HepG2 (cell line): Measurements from ENCODE around the gene PRDX5. TPM values are rescaled to one million over a fixed set of nuclear protein-coding genes. Genes with fewer than 3 reads are reported as not detected.

Experiments
- ATF5 ChIP-seq: sonication (generic); formaldehyde crosslinking; IDR thresholded peaks from 2 replicates; pipeline ENCODE4 v1.4.0; 2020; ENCODE audit warnings: mild to moderate bottlenecking, low read depth, missing genetic modification reagents
- BCLAF1 ChIP-seq: fragments of 450-650 bp; IDR thresholded peaks from 2 replicates; pipeline ENCODE4 v1.6.1; 2017; ENCODE audit warnings: mild to moderate bottlenecking
- CTCF ChIP-seq: sonication (generic); formaldehyde crosslinking; IDR thresholded peaks from 2 replicates; pipeline ENCODE4 v1.5.0; 2020; ENCODE audit warnings: mild to moderate bottlenecking, missing genetic modification reagents, moderate library complexity
- HBP1 ChIP-seq: IDR thresholded peaks from 2 replicates; pipeline ENCODE4 v1.6.1; 2016; ENCODE audit warnings: low read depth, control low read depth
- HNRNPK ChIP-seq: fragments of 200-400 bp; formaldehyde crosslinking; IDR thresholded peaks from 2 replicates; pipeline ENCODE4 v1.6.1; 2018; ENCODE audit warnings: low read length, low read depth, moderate library complexity, mild to moderate bottlenecking; ENCODE audit not compliant: poor library complexity, severe bottlenecking
- MXI1 ChIP-seq: IDR thresholded peaks from 3 replicates; pipeline ENCODE4 v1.6.1; 2012; ENCODE audit warnings: low read depth, low read length, inconsistent platforms, borderline replicate concordance
- NFYB ChIP-seq: sonication (generic); formaldehyde crosslinking; IDR thresholded peaks from 2 replicates; pipeline ENCODE4 v1.4.0; 2020; ENCODE audit warnings: missing genetic modification reagents
- PITX1 ChIP-seq: sonication (generic); formaldehyde crosslinking; IDR thresholded peaks from 2 replicates; pipeline ENCODE4 v1.5.1; 2020; ENCODE audit warnings: mild to moderate bottlenecking, missing genetic modification reagents
- SAP130 ChIP-seq: IDR thresholded peaks from 2 replicates; pipeline ENCODE4 v1.6.1; 2016; ENCODE audit warnings: low read depth
- SYNCRIP ChIP-seq: fragments of 200-400 bp; formaldehyde crosslinking; IDR thresholded peaks from 2 replicates; pipeline ENCODE4 v1.6.1; 2018; ENCODE audit warnings: mild to moderate bottlenecking, low read depth, low read length; ENCODE audit not compliant: insufficient read depth
- THYN1 ChIP-seq: sonication (generic); formaldehyde crosslinking; IDR thresholded peaks from 2 replicates; pipeline ENCODE4 v1.8.1; 2023; ENCODE audit warnings: low read depth, mild to moderate bottlenecking, moderate library complexity, missing genetic modification reagents, borderline replicate concordance
- ZBTB33 ChIP-seq: sonication (generic); formaldehyde crosslinking; IDR thresholded peaks from 2 replicates; pipeline ENCODE4 v1.4.0; 2020; ENCODE audit warnings: missing genetic modification reagents
- ZFAT ChIP-seq: sonication (generic); formaldehyde crosslinking; conservative IDR thresholded peaks from 2 replicates; pipeline ENCODE4 v1.8.1; 2023; ENCODE audit warnings: missing genetic modification reagents, inconsistent platforms
- ZNF138 ChIP-seq: sonication (generic); formaldehyde crosslinking; IDR thresholded peaks from 2 replicates; pipeline ENCODE4 v1.5.0; 2020; ENCODE audit warnings: mild to moderate bottlenecking, low read depth, missing genetic modification reagents
- ZNF274 ChIP-seq: sonication (generic); formaldehyde crosslinking; IDR thresholded peaks from 2 replicates; pipeline ENCODE4 v1.5.1; 2020; ENCODE audit warnings: mild to moderate bottlenecking, missing genetic modification reagents
- ZNF441 ChIP-seq: sonication (generic); formaldehyde crosslinking; IDR thresholded peaks from 2 replicates; pipeline ENCODE4 v1.7.0; 2021; ENCODE audit warnings: missing genetic modification reagents, borderline replicate concordance
- ZNF790 ChIP-seq: sonication (generic); formaldehyde crosslinking; IDR thresholded peaks from 2 replicates; pipeline ENCODE4 v1.8.0; 2022; ENCODE audit warnings: missing genetic modification reagents, mild to moderate bottlenecking, borderline replicate concordance
- polyA plus RNA-seq, 8 experiments: library from polyadenylated mRNA; depleted of rRNA in 3 of 8; stranded (reverse) in 7 of 8; unstranded in 1 of 8; fragments of >200 nt; fragmentation: Illumina TruSeq in 4 of 8; extraction: Trizol in 4 of 8; gene quantifications; 2 replicates each; pipeline versions ENCODE4 v1.2.1 to v1.2.3, GENCODE V29; 2011 to 2016; ENCODE audit warnings: low read depth in 4 of 8, missing spikeins in 1 of 8, mixed read lengths in 1 of 8; ENCODE audit not compliant: insufficient read depth in 1 of 8
- total RNA-seq, 5 experiments: library from RNA; depleted of rRNA; stranded (reverse); fragments of >200 nt; fragmentation: Illumina TruSeq; extraction: Trizol; gene quantifications; 2 replicates each; pipeline ENCODE4 v1.2.3, GENCODE V29; 2016; ENCODE audit warnings: low read depth in 1 of 5

Gene PRDX5
- total and polyA plus RNA-seq, 2 of the 13 experiments (the other 11 are each of a cell fraction or from before 2014, with no cell fraction given): 215 to 311 TPM

GRCh38 chr11:64317961-64318765, at the start of gene PRDX5 (continued):
- 0 out of 2 replicates have a peak, but pooled peaks have one; percentile 3 for TF ChIP-seq ZBTB33
- peak; percentile 81; the same call in 1 of the 2 replicates for TF ChIP-seq ZNF138 (CRISPR knock-in tag)
- TF ChIP-seq SYNCRIP: no peak
- no peak for TF ChIP-seq ZNF274 (CRISPR knock-in tag)
- no peak for TF ChIP-seq HBP1 (CRISPR knock-in tag)
- no peak for TF ChIP-seq THYN1 (CRISPR knock-in tag)
- TF ChIP-seq MXI1: peak; percentile 70; the same call in 1 of the 3 replicates
- peak; percentile 85 for TF ChIP-seq CTCF (CRISPR knock-in tag)
- TF ChIP-seq HNRNPK: peak; percentile 71
- TF ChIP-seq ZFAT: 0 out of 2 replicates have a peak, but pooled peaks have one; percentile 26
- no peak; the same call in 1 of the 2 replicates for TF ChIP-seq ZNF790 (CRISPR knock-in tag)
- no peak for TF ChIP-seq NFYB (CRISPR knock-in tag)
- no peak for TF ChIP-seq BCLAF1
- peak; percentile 61 for TF ChIP-seq SAP130 (CRISPR knock-in tag)
- TF ChIP-seq ATF5 (CRISPR knock-in tag): 0 out of 2 replicates have a peak, but pooled peaks have one; percentile 46
- TF ChIP-seq PITX1 (CRISPR knock-in tag): no peak
- no peak; the same call in 1 of the 2 replicates for TF ChIP-seq ZNF441 (CRISPR knock-in tag)
